Measurements from ENCODE around the gene FGD4.
"Not testable (repeated sequence)": the region's sequence is repeated elsewhere in the genome, so short reads cannot be mapped to it uniquely, and the experiment has no call there.

Gene FGD4

GRCh38 chr12:32496946-32497345 is 97.6 kb downstream of the FGD4 start:
- DNase-seq = no peak

- DNase-seq = no peak
Measured at GRCh38 chr12:32497864-32498263, 98.5 kb downstream of the FGD4 start.

- DNase-seq = no peak
Measured at GRCh38 chr12:32499048-32499447, 99.7 kb downstream of the FGD4 start.

- DNase-seq = peak; percentile 51
Measured at GRCh38 chr12:32501835-32502333, 102.5 kb downstream of the FGD4 start.

GRCh38 chr12:32502693-32503502 is 103.5 kb downstream of the FGD4 start:
- DNase-seq = no peak

DNA sequence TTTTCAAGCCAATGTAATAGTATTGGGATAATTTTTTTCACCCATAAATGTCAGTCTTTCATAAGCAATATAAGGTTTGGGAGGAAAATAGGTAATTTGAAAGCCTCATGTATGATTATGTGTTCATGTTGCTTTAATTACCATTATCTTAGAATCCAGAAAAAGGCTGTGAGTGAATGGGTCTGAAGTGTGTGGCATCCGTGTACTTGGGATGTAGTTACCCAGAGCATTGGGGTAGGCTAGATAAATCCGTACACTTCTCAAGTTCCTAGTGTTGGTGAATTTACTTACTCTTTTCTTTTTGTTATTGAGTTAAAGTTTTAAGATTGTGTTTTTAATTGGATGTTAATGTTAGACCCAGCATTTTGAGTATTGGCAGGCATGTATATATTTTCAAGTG is 104.4 kb downstream of the FGD4 start:
- DNase-seq = no peak

- DNase-seq = no peak
Measured at GRCh38 chr12:32504591-32504990, 105.2 kb downstream of the FGD4 start.

DNA sequence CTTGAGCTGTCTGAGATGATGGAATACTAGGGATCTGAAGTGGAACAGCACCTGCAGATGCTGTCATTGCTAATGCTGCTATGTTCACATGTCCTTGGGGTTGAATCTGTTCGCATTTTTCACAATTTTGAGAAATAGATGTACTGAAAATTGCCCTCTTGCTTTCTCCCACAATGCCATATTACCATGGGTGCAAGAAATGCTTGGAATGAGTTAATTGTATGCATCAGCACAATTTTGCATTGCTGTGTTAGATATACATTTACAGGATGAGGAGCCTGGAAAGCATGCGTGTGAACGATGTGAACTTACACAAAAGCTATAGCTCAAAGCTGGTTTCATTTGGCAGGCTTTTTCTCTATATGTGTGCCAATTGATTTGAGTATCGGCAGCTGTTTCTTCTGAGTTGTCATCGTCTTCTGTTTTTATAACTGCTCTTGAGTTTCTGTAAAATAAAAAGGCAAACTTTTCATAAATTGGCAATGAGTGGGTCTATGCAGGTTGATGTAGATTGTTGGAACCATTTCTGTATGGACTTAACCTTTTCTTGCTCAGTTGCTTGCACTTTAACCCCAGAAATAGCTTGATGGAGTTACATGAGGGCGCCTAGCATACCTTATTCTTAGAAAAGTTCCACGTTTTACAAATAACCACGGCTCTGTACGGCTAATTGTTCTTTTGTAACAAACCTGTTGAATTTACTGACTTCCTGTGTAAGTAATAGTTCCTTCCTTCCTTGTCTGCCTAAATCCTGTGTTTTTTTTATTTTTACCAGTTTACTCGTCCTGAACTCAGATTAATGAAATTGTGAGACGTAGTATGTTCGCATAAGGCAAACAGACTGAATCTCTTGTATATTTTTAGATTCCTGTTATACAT is 105.9 kb downstream of the FGD4 start:
- DNase-seq = peak; percentile 22

GRCh38 chr12:32507096-32507941 is 108.0 kb downstream of the FGD4 start:
- not testable (repeated sequence) for DNase-seq

DNA sequence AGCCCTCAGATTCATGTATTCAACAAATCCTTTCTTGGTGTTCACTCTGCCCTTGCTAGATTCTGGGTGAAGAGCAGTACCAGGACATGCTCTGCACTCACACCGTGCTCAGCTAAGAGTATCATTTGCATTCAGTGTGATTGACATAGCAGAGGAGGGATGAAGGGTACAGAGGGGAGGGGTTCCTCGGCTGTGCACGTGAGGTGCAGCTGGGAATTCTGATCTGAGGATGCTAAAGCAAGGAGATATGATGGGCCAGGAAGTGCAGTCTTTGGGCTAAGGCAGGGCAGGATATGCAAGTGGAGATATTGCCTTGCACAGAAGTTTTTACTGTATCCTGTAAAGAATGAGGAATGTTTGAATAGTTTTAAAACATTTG is 108.6 kb downstream of the FGD4 start:
- DNase-seq = no peak

- no peak for DNase-seq
Measured at GRCh38 chr12:32508626-32509025, 109.3 kb downstream of the FGD4 start.

GRCh38 chr12:32509328-32510091 is 110.2 kb downstream of the FGD4 start:
- DNase-seq = no peak

DNA sequence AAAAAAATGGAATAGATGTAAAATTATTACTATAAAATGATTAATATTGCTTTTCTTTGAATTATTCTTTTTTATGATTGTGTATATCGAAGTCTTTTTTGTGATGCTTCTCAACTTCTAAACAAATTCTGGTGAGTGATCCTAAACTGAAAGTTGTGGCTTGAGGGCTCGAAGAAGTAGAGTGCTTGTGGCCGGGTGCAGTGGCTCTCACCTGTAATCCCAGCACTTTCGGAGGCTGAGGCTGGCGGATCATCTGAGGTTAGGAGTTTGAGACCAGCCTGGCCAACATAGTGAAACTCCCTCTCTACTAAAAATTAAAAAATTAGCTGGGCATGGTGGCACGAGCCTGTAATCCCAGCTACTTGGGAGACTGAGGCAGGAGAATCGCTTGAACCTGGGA is 112.6 kb downstream of the FGD4 start:
- not testable (repeated sequence) for DNase-seq

DNA sequence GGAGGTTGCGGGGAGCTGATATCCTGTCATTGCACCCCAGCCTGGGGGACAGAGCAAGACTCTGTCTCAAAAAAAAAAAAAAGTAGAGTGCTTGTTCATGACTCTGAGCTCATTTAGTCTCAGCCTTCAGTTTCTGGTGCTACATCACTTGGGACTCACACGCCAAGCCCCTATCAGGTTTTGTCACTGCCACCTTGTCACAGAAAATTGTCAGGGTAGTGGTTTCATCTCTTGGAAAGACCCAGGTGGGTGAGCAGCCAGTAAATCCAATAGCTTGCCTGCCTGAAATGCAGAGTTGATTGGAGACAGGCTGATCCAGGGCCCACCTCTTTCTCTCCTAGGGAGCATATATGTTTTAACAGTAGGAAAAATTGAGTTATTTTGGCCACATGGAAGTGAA is 113.0 kb downstream of the FGD4 start:
- no peak for DNase-seq

DNA sequence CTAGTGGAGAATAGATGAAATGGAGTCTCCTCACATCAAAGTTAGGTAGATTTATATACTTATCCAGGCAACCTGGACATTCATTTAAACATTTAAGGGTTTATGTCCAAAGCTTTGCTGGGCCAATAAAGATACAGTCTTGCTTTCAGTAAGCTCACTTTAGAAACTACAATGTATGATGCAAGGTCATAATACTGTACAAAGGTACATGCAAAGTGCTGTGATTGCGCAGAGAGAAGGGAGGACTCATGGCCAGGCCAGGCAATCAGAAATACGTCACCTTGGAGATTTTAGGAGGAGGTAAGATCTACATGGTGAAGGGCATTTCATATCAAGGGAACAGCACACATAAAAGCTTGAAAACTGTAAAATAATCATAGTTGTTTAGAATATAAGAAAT is 113.6 kb downstream of the FGD4 start:
- DNase-seq = no peak

GRCh38 chr12:32515137-32515873 is 115.9 kb downstream of the FGD4 start:
- DNase-seq = no peak

GRCh38 chr12:32516230-32516629 is 116.9 kb downstream of the FGD4 start:
- no peak for DNase-seq

DNA sequence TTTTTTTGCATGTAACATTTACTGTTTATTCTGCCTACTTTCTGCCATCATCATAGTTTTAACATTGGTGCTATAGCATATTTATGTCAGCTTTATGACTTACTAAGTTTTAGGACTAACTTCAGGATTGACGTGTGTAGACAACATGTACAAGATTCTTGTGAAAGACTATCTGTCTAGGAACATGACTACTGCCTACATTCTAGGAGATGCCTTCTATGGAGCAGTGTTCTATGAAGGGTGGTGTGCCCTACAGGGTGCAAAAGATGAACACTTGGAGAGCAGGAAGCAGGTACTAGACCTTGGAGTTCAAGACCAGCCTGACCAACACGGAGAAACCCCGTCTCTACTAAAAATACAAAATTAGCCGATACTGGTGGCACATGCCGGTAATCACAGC is 118.6 kb downstream of the FGD4 start:
- DNase-seq = no peak

DNA sequence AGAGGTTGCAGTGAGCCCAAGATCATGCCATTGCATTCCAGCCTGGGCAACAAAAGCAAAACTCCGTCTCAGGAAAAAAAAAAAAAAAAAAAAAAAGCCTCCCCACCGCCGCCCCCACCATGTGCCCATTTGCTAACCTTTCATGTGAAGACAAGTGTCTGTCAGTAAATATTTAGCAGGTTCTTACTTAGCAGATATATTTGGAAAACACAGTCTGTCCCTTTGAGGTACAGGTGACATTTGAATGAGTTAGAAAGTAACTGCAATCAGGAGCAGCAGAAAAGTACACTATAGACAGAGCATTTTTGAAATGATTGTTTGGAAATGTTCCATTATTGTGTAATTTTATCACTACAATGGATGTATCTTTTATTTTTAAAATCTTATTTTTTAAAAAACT is 119.7 kb downstream of the FGD4 start:
- DNase-seq = no peak

DNA sequence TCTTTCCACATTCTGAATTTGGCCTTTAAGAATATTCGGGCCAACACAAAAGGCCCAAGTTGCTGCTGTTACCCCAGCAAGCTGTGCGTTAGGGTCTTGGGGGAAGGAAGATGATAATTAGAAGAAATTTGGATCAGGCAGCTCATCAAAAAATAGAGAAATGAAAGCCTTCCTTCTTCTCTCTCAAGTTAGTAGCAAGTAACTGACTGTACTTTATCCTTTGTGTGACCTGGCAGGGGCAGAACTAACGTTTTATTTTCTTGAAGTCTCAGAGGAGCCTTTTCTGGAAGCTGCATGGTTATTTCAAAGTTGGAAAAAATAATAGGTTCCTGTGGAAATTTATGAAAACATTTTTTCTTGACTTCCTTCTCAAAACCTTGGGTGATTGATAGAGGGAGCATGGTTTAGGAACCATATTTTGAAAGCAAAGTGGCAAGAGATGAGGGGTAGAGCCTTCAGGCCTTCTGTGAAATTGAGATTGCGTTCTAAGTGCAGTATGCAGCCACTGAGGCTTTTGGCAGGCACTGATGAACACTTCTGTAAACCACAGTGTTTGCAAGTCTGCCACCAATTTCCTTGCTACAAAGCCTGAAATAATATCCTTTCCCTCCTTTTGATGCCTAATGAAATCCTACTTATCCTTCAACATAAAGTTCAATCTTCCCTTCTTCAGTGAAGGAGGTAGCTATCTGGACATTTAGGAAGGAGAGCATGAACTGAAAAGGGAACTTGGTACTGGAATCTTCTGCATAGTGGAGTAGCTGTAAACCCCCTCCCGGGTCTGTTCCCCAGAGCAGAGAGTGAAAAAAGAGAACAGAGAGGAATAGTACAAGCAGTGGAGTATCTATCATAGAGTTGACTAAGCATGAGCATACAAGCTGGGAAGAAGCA is 123.2 kb downstream of the FGD4 start:
- no peak for DNase-seq
